K562 (cell line): ENCODE results near the gene DTX4. TPM values are rescaled to one million over a fixed set of nuclear protein-coding genes. Genes with fewer than 3 reads are reported as not detected.

Experiments used
- ATAC-seq: fragments of 200-7000 bp; cut with Tn5 transposase; 3 replicates; pipeline ENCODE4 v1.9.1; 2020; ENCODE audit warnings: moderate library complexity
- BruUV-seq: library from RNA; stranded (reverse); fragments of 400-500 nt; replicated peaks from 2 replicates; lab custom pipeline; 2021; lab: Mats Ljungman, UMichigan
- CTCF ChIA-PET: fragments of 300-600 bp; formaldehyde crosslinking; extraction: SDS; loops from one replicate; lab custom pipeline; 2021; ENCODE audit warnings: low intra/inter-chr PET ratio; lab: Yijun Ruan, JAX
- POLR2A ChIA-PET: fragments of 300-600, 350-650 bp; sonication (Branson Sonifier 250); formaldehyde crosslinking; extraction: SDS; loops from one replicate; lab custom pipeline; 2021; ENCODE audit warnings: antibody characterized with exemption, inconsistent platforms; lab: Yijun Ruan, JAX
- DNase-seq, 4 experiments: peaks; one replicate each; pipeline versions ENCODE4 v3.0.0 to v3.0.0-alpha.2; 2011 to 2018; ENCODE audit warnings: low spot score in 3 of 4, mixed read lengths in 3 of 4; ENCODE audit errors: extremely low read depth in 1 of 4
- FAIRE-seq: peaks from 2 replicates; lab custom pipeline; 2011; peaks lifted over from hg19 to GRCh38; lab: Jason Lieb, UNC
- H2AFZ ChIP-seq: 2 replicates; pipeline ENCODE4 v1.6.0; 2011; ENCODE audit warnings: low read depth, low read length, control low read depth, inconsistent platforms
- H3K27ac ChIP-seq: fragments of 200-600 bp; 3 replicates; pipeline ENCODE4 v1.8.0; 2011; ENCODE audit warnings: low read depth, mild to moderate bottlenecking, control low read depth, inconsistent platforms, low read length, moderate library complexity, mixed read lengths; ENCODE audit errors: extremely low read depth
- H3K27me3 ChIP-seq, 2 experiments: fragments of 300-600 bp in 1 of 2; 2 replicates in 1 of 2; 3 replicates in 1 of 2; pipeline versions ENCODE4 v1.6.0 to v1.8.0; 2011; ENCODE audit warnings: inconsistent platforms in 2 of 2, low read length in 2 of 2, mild to moderate bottlenecking in 1 of 2, mixed read lengths in 1 of 2, moderate library complexity in 1 of 2; ENCODE audit not compliant: control insufficient read depth in 2 of 2, insufficient read depth in 2 of 2
- H3K36me3 ChIP-seq: fragments of 300-600 bp; 3 replicates; pipeline ENCODE4 v1.8.0; 2011; ENCODE audit warnings: mild to moderate bottlenecking, low read length, inconsistent platforms; ENCODE audit not compliant: control insufficient read depth, insufficient read depth
- H3K4me1 ChIP-seq, 2 experiments: fragments of 200-600 bp in 1 of 2; replicated peaks in 1 of 2; 2 replicates in 1 of 2; 3 replicates in 1 of 2; pipeline versions ENCODE4 v1.5.1 to v1.8.0; 2011; ENCODE audit warnings: inconsistent platforms in 2 of 2, low read length in 2 of 2, mild to moderate bottlenecking in 1 of 2, mixed read lengths in 1 of 2, moderate library complexity in 1 of 2; ENCODE audit not compliant: control insufficient read depth in 2 of 2, insufficient read depth in 2 of 2
- H3K4me2 ChIP-seq: 2 replicates; pipeline ENCODE4 v1.6.1; 2011; ENCODE audit warnings: low read length, control low read depth, inconsistent platforms, mixed read lengths; ENCODE audit not compliant: insufficient read depth
- H3K4me3 ChIP-seq: fragments of 200-600 bp; sonication (generic), shearing (Covaris generic); 2 replicates; pipeline ENCODE4 v1.5.1; 2016; ENCODE audit warnings: control low read depth, inconsistent platforms
- H3K79me2 ChIP-seq: fragments of 200-600 bp; 3 replicates; pipeline ENCODE4 v1.8.0; 2011; ENCODE audit warnings: low read length, inconsistent platforms; ENCODE audit not compliant: control insufficient read depth, insufficient read depth
- H3K9ac ChIP-seq, 2 experiments: 2 replicates each; pipeline versions ENCODE4 v1.6.0 to v1.6.1; 2011; ENCODE audit warnings: low read depth in 2 of 2, low read length in 2 of 2, control low read depth in 1 of 2, inconsistent platforms in 1 of 2, mild to moderate bottlenecking in 1 of 2, mixed read lengths in 1 of 2; ENCODE audit not compliant: insufficient read depth in 1 of 2
- H3K9me1 ChIP-seq: one replicate; pipeline ENCODE4 v1.6.0; 2011; ENCODE audit warnings: inconsistent platforms, mild to moderate bottlenecking, low read length, moderate library complexity; ENCODE audit not compliant: control insufficient read depth, insufficient read depth
- H3K9me3 ChIP-seq: replicated peaks from 2 replicates; pipeline ENCODE4 v1.5.1; 2011; ENCODE audit warnings: low read depth, low read length, inconsistent platforms; ENCODE audit not compliant: control insufficient read depth, insufficient read depth
- H4K20me1 ChIP-seq: replicated peaks from 2 replicates; pipeline ENCODE4 v1.6.1; 2011; ENCODE audit warnings: low read length, inconsistent platforms, mixed read lengths; ENCODE audit not compliant: control insufficient read depth, insufficient read depth
- BACH1 ChIP-seq: fragments of 200-800 bp; sonication (Bioruptor generic); IDR thresholded peaks from 2 replicates; pipeline ENCODE4 v1.6.1; 2016; ENCODE audit warnings: missing genetic modification characterization, missing compliant biosample characterization
- DACH1 ChIP-seq: fragments of 450-650 bp; IDR thresholded peaks from 2 replicates; pipeline ENCODE4 v1.6.1; 2018; ENCODE audit not compliant: partially characterized antibody
- KLF13 ChIP-seq: fragments of 450-650 bp; IDR thresholded peaks from 2 replicates; pipeline ENCODE4 v1.6.1; 2016; ENCODE audit warnings: missing genetic modification characterization, low read depth, mild to moderate bottlenecking, missing compliant biosample characterization, moderate library complexity, borderline replicate concordance
- NBN ChIP-seq: fragments of 450-650 bp; IDR thresholded peaks from 2 replicates; pipeline ENCODE4 v1.6.1; 2016; ENCODE audit warnings: low read depth, mild to moderate bottlenecking
- PHB2 ChIP-seq: fragments of 450-650 bp; IDR thresholded peaks from 2 replicates; pipeline ENCODE4 v1.6.1; 2017; ENCODE audit warnings: low read depth
- RBM14 ChIP-seq: fragments of 200-400 bp; formaldehyde crosslinking; IDR thresholded peaks from 2 replicates; pipeline ENCODE4 v1.6.1; 2018; ENCODE audit warnings: low read depth, mild to moderate bottlenecking, low read length, moderate library complexity, borderline replicate concordance; ENCODE audit not compliant: insufficient read depth
- STAT5A ChIP-seq: IDR thresholded peaks from 2 replicates; pipeline ENCODE4 v1.6.1; 2012; ENCODE audit warnings: low read length, inconsistent platforms, borderline replicate concordance
- U2AF2 ChIP-seq: fragments of 200-400 bp; formaldehyde crosslinking; optimal IDR thresholded peaks from 2 replicates; pipeline ENCODE3; 2017; ENCODE audit warnings: low read depth, mild to moderate bottlenecking, low read length
- WHSC1 ChIP-seq: IDR thresholded peaks from one replicate; pipeline ENCODE4 v1.6.1; 2012; ENCODE audit warnings: low read length, control low read depth, inconsistent platforms
- ZNF23 ChIP-seq: fragments of 250-450 bp; sonication (Bioruptor Pico); IDR thresholded peaks from 2 replicates; pipeline ENCODE4 v1.4.0; 2020; ENCODE audit warnings: mild to moderate bottlenecking
- ZNF584 ChIP-seq: fragments of 200-800 bp; sonication (Bioruptor generic); IDR thresholded peaks from 2 replicates; pipeline ENCODE4 v1.6.1; 2016; ENCODE audit warnings: low read depth, mild to moderate bottlenecking, missing genetic modification characterization, missing compliant biosample characterization
- WGBS: fragments of 100-300 bp; shearing (Covaris generic); methylation state at CpG from one replicate; pipeline ENCODE4 v1.1.6; 2016; ENCODE audit warnings: low coverage, mixed read lengths; ENCODE audit not compliant: insufficient coverage; ENCODE audit errors: missing lambda C conversion rate; 5-methylcytosine and 5-hydroxymethylcytosine counted together
- in situ Hi-C: fragments of 300-500 bp; cut with MboI; formaldehyde crosslinking; loops from 4 replicates; pipeline ENCODE4 v1.15.0; 2018; ENCODE audit warnings: inconsistent platforms, mixed read lengths
- intact Hi-C: fragments of 100-400 bp; cut with micrococcal nuclease; formaldehyde crosslinking; loops from 2 replicates; pipeline ENCODE4 v1.14.2; 2022
- polyA plus RNA-seq, 8 experiments: library from polyadenylated mRNA; depleted of rRNA in 4 of 8; stranded (reverse) in 5 of 8; unstranded in 3 of 8; fragments of >200 nt; fragmentation: Nextera tagmentation in 2 of 8; fragmentation: Illumina TruSeq in 1 of 8; extraction: Ambion mirVana in 2 of 8; extraction: Trizol in 1 of 8; gene quantifications; 2 replicates each; pipeline versions ENCODE4 v1.2.1 to v1.2.3, GENCODE V29; 2011 to 2014; ENCODE audit warnings: inconsistent platforms in 1 of 8, missing spikeins in 1 of 8
- total RNA-seq, 7 experiments: library from RNA; depleted of rRNA in 6 of 7; stranded (reverse); fragments of >200 nt in 6 of 7; fragmentation: Illumina TruSeq in 2 of 7; extraction: Trizol in 2 of 7; gene quantifications; 2 replicates each; pipeline versions ENCODE4 v1.2.1 to v1.2.3, GENCODE V29; 2011 to 2021; ENCODE audit warnings: low replicate concordance in 1 of 7
- TF ChIP-seq, protein P1 (sequence below): IDR thresholded peaks from 2 replicates; pipeline ENCODE4 v1.6.1; 2016; ENCODE audit warnings: missing genetic modification characterization, missing compliant biosample characterization
- TF ChIP-seq, protein P2 (sequence below): sonication (generic); formaldehyde crosslinking; IDR thresholded peaks from 2 replicates; pipeline ENCODE4 v1.8.1; 2023; ENCODE audit warnings: mild to moderate bottlenecking, missing genetic modification reagents

Gene DTX4
- total and polyA plus RNA-seq, 9 of the 15 experiments (the other 6 are each of a cell fraction or from before 2014, with no cell fraction given) = 0.03 to 0.47 (median 0.04) TPM; not detected in 4

DNA sequence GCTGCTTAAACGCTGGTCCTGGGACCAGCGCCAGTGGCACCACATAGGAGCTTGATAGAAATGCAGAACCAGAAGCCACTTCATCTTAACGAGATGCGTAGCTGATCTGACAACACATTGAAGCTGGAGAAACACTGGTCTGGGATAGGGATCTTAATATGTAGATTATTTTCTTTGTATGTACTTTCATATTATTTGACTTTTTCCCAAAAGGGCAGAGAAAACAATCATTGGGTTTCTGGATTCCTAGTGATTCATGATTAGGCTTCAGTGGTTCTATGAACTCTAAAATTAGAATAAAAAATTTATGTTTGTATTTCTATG is 28.5 kb downstream of the DTX4 start (continued):
- TF ChIP-seq, protein P1, sequence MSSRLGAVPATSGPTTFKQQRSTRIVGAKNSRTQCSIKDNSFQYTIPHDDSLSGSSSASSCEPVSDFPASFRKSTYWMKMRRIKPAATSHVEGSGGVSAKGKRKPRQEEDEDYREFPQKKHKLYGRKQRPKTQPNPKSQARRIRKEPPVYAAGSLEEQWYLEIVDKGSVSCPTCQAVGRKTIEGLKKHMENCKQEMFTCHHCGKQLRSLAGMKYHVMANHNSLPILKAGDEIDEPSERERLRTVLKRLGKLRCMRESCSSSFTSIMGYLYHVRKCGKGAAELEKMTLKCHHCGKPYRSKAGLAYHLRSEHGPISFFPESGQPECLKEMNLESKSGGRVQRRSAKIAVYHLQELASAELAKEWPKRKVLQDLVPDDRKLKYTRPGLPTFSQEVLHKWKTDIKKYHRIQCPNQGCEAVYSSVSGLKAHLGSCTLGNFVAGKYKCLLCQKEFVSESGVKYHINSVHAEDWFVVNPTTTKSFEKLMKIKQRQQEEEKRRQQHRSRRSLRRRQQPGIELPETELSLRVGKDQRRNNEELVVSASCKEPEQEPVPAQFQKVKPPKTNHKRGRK (tag) = no peak
- no peak for TF ChIP-seq ZNF584

DNA sequence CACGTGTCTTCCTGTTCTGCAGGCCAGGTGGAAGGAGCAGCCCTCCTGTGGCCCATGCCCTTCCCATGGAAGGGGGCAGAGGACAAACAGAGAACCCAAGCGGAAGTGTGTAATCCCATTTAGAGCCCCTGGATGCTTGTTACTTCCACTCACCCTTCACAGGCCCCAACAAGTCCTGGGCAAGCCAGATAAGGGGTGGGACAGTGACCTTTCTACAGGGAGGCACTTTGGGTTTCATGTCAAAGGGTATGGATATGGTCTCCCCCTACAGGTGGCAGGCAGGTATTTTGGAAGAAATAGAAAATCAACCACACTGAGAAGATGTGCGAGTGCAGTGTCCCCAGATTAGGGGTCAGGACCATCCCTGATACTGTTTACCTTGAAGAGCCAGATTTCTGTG is 29.4 kb downstream of the DTX4 start:
- Histone ChIP-seq H3K27ac (no peak overlapping the region), H3K9me1 (no peaks in the 10 kb centered on the region), H3K79me2 (no peaks in the 10 kb centered on the region), H4K20me1 (no peaks in the 10 kb centered on the region), H3K9ac (no peak overlapping the region), H3K4me1 (peaks cover 0 to 2% of the 10 kb centered on the region in 2 experiments; a peak in 1 of 5 replicates), H3K27me3 (peaks cover 10 to 21% of the 10 kb centered on the region in 2 experiments), H3K36me3 (no peaks in the 10 kb centered on the region), H3K9me3 (no peaks in the 10 kb centered on the region), H2AFZ (peak overlapping the region; percentile 58), H3K4me3 (no peak overlapping the region), H3K4me2 (no peak overlapping the region)
- peak; percentile 15 for FAIRE-seq
- BruUV-seq = no TSS peak
- in situ Hi-C loops (no loop called here), intact Hi-C loops (no loop called here)
- ATAC-seq = peak; percentile 85
- DNase-seq = peak; percentile 27 to 48 (median 40)
- CTCF ChIA-PET = no interaction called here
- 4% methylated on average over 3 of the region's 3 CpGs for WGBS
- POLR2A ChIA-PET = interaction anchor here (0.5 kb wide), 1 partner anchor 16 kb away, joined by 4 read pairs; no protein-coding TSS in a partner anchor
- TF ChIP-seq, protein P2, sequence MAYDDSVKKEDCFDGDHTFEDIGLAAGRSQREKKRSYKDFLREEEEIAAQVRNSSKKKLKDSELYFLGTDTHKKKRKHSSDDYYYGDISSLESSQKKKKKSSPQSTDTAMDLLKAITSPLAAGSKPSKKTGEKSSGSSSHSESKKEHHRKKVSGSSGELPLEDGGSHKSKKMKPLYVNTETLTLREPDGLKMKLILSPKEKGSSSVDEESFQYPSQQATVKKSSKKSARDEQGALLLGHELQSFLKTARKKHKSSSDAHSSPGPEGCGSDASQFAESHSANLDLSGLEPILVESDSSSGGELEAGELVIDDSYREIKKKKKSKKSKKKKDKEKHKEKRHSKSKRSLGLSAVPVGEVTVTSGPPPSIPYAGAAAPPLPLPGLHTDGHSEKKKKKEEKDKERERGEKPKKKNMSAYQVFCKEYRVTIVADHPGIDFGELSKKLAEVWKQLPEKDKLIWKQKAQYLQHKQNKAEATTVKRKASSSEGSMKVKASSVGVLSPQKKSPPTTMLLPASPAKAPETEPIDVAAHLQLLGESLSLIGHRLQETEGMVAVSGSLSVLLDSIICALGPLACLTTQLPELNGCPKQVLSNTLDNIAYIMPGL (CRISPR knock-in tag) = no peak
- TF ChIP-seq KLF13 (tag) (no peak), BACH1 (tag) (no peak), RBM14 (no peak), NBN (no peak), U2AF2 (no peak), DACH1 (no peak), ZNF23 (CRISPR knock-in tag) (no peak), PHB2 (no peak), STAT5A (no peak), WHSC1 (no peak)
